HG03469 (cell line): Measurements from ENCODE around the gene DNAAF8.
A peak's percentile ranks its signal among the peaks of the same experiment; 100 is the strongest.

Experiments used
- ATAC-seq: cut with Tn5 transposase; IDR thresholded peaks from one replicate; pipeline ENCODE4 v1.9.1; 2021; ENCODE audit warnings: mild to moderate bottlenecking, moderate library complexity, moderate number of reproducible peaks; ENCODE audit not compliant: unreplicated experiment

DNAAF8 gene

GRCh38 chr16:4734063-4734729 is at the start of gene DNAAF8, which contains the start of gene ANKS3:
Gene DNAAF8, plus strand, starts transcription at chr16:4734537. Its CDS starts 1,978 bp downstream, at chr16:4736515.
Gene ANKS3, minus strand, starts transcription at chr16:4734271. Its CDS starts 4,122 bp downstream, at chr16:4730149.
- ATAC-seq, result peak; percentile 53

DNA sequence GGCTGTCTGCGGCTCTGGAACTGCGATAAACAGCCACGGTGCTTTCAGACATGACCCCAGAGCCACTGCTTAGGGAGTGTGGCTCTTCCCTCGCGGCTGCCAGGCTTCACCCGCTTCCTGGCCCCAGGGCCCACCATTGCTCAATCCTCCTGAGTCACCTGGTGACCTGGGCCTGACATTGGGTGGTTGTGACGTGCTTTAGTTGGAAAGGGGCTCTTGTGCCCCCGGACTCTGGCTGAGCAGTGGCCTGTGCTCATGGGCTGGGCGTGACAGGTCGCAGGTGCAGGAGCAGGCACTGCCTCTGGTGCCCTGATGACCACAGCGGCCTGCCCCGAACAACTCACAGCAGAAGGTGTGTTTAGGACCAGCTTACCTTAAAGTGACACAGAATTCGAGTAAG is 49.6 kb upstream of the DNAAF8 start:
- ATAC-seq, result no peak

DNA sequence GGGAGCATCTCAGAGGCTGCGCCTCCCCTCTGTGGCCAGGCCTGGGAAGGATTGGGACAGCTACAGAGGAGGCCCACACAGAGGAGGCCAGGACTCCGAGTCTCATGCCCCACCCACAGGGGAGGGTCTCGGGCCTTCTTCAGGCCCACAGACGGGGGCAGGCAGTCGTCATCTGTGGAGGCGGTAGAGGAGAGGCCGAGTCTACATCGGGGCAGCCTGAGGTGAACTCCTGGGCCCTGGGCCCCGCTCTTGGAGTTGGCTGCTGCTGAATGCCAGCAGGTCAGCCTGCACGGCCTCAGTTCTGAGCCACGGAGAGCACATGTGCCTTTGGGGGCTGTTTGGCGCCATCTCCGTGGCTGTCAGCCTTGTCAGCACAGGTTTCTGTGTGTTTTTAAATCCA is 49.0 kb upstream of the DNAAF8 start:
- ATAC-seq, result no peak

DNA sequence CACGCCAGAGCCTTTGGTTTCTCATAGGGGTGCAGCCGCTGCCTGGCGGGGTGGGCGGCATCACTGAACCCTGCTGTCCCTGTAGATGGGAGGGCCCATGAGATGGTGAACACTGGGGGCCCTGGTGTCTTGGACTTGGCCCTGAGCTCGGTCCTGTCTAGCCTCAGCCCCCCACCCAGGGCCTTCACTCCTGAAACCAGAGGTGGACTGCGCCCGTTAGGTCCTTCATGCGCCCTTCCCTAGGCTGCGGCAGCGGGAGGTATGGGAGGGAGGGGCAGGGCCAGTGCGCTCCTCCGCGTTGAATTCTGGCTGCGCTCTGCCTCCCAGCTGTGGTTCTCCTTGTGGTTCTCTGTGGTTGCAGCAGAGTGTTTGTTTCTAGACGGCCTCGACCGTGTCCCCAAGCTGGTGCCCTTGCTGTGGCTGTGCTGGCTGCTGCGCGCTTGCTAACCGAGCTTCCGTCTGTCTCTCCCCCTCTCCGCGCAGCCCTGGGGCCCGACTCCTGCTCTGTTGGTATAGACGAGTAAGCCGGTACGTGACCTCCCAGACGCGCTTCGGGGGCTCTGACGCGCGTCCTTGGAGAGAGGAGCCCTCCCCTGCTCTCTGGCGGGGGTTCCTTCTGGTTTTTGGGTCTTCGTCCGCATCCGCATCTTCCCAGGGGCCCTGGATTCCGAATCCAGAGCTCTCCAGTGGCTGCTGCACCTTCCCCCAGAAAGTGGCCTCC is 48.4 kb upstream of the DNAAF8 start:
- no peak for ATAC-seq

GRCh38 chr16:4686497-4687210 is 47.7 kb upstream of the DNAAF8 start:
- no peak for ATAC-seq

- ATAC-seq, result no peak
Measured at GRCh38 chr16:4687416-4687815, 46.9 kb upstream of the DNAAF8 start.

GRCh38 chr16:4687946-4688673 is 46.2 kb upstream of the DNAAF8 start:
- ATAC-seq, result no peak

DNA sequence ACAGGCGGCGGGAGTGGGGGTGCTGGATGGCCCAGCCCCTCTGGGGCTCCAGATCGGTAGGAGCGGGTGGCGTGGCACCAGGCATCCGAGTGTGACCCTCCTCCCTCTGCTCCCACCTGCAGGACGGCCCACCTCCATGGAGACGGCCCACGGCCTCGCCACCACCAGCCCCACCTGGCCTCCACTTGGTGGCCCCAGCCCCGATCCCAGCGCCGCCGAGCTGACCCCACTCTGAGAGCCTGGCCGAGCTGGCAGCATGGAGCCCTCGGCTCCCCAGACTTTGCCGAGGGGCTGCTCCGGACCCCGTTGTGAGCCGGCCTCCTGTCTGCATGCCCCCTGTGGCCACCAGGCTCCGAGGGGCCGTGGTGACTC is 45.7 kb upstream of the DNAAF8 start:
- ATAC-seq, result no peak

DNA sequence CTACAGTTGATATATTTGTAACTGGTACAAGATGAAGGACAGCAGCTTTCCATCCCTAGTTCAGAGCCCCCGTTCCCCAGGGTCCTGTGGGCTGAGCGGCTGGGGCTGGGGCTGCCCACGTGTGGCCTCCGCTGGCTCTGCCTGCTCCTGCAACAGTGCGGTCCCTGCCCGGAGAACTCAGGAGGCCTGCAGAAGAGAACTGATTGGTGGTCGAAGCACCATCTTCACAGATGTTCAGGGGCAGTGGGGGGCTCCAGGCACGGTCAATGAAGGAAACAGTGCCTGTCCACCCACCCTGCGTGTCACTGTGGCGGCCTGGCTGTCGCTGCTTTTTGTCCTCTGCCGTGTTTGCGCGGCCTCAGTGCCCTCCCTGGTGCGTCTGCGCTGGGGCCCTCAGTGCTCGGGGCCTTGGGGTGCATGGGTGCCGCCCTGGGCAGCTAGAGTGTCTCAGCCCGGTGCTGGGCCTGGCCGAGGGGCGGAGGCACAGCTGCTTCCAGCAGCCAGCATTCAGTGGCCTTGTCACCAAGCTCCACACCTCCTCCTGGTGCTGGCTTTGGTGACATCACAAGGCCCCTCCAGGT is 45.2 kb upstream of the DNAAF8 start:
- ATAC-seq, result no peak

- no peak for ATAC-seq
Measured at GRCh38 chr16:4689864-4690704, 44.3 kb upstream of the DNAAF8 start.

GRCh38 chr16:4690946-4691665 is 43.2 kb upstream of the DNAAF8 start:
- ATAC-seq, result no peak

DNA sequence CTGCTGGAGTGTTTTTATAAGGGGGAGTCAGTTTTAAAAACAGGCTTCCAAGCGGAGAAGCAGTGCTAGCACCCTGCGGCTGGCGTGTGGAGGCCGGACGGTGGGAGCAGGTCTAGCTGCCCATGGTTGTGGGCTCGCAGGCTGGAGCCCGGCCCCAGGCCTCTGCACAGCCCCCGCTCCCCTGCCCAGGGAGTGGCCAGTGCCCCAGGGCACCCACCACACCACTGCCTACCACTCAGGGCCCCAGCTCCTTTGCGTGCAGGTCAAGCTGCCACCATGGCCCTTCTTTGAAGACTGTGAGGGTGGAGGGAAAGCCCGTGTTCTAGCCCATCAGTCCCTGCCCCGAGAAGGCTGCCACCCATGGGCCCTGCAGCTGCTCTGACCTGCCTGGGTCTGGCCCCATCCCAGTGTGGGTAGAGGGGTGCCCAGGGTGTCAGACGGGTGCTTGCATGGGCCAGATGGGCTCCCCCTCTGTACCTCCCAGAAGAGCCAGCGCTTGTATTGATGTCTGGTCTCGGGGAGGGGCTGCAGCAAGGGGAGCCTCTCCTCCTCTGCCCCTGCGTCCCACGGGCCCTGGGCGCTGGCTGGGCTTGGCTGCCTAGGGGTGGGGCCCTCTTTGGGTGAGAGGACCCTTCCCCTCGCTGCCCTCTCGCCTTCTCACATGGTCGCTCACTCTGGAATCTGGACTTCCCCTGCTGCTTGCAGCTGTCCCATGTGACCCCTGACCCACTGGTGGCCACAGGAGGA is 42.5 kb upstream of the DNAAF8 start:
- no peak for ATAC-seq

- ATAC-seq, result peak; percentile 2
Measured at GRCh38 chr16:4692460-4693295, 41.7 kb upstream of the DNAAF8 start.

DNA sequence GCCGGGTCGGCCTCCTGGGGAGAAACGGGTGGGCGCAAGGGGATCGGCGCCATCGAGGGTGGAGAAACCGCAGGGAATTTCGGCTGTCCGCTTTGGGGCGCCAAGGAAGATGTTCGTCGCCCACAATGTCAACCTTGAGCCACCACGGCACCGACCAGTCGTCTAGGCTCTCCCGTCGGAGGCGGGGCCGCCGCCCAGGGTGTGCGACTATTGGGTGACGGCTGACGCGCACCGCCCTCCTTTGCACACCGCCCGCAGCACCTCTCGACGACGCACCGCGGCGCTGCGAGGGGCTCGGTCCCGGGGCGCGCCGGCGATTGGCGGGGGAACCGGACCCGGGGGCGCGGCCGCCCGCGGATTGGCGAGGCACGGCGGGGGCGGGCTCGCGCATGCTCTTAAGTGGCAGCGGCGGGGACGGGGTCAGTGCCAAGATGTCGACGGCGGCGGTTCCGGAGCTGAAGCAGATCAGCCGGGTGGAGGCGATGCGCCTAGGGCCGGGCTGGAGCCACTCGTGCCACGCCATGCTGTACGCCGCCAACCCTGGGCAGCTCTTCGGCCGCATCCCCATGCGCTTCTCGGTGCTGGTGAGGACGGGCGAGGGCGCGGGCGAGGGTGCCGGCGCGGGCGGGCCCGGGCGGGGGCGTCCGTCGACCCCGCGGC is 40.9 kb upstream of the DNAAF8 start, which contains the start of gene NUDT16L1:
TSS of gene NUDT16L1 (plus strand) at position 267 of the 660 bp plus-strand sequence. CDS start at position 432, 165 bp downstream.
- ATAC-seq, result peak; percentile 90

DNA sequence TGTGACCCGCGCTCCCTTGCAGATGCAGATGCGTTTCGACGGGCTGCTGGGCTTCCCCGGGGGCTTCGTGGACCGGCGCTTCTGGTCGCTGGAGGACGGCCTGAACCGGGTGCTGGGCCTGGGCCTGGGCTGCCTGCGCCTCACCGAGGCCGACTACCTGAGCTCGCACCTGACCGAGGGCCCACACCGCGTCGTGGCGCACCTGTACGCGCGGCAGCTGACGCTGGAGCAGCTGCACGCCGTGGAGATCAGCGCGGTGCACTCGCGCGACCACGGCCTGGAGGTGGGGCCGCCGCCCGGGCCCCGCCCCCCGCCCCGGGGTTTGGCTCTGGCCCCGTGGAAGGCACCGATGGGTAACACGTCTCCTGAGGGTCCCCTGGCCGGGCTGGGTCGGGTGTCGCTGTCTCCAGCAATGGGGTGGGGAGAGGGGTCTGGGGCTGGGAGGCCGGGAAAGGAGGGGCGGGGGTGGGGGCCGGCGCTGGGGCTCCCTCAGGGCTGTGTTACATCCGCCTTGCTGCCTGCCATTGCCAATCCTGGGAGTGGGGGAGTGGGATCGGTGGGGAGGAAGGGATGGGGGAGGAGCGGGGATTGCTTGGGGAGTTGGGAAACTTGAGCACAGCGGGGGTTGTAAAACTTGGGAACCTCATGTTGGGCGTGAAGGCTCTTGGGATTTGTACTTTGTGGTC is 40.2 kb upstream of the DNAAF8 start:
- no peak for ATAC-seq
